Measurements from ENCODE around the gene GUCD1. TPM values are rescaled to one million over a fixed set of nuclear protein-coding genes. Genes with fewer than 3 reads are reported as not detected.

GUCD1 gene
- total and polyA plus RNA-seq, 9 of the 15 experiments (the other 6 are each of a cell fraction or from before 2014, with no cell fraction given), result 31.5 to 67.8 (median 50.3) TPM

DNA sequence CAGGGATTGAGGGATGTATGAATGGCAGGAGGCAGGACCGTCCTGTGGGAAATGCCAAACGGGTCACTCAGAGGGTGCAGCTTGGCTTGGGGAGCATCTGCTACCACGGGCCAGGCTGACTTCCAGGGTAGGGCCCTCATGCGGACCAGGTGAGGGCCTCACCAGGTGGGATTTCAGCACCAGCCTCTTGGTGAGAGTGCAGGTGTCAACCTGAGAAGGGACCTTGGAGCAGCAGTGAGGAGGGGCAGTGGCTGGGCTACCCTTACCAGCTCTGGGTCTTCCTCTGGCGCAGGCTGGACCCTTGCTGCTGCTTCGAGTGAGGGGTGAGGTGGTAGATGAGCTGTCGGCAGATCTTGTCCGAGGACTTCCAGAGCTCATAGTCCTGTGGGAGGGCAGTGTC is 33.0 kb upstream of the GUCD1 start (continued):
- TF ChIP-seq, protein P1, sequence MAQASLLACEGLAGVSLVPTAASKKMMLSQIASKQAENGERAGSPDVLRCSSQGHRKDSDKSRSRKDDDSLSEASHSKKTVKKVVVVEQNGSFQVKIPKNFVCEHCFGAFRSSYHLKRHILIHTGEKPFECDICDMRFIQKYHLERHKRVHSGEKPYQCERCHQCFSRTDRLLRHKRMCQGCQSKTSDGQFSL (CRISPR knock-in tag; IDR thresholded peaks at IDR 0.05), result no peak
- TF ChIP-seq, protein P1 (tag; IDR thresholded peaks at IDR 0.05), result no peak
- TF ChIP-seq HDAC6 (IDR thresholded peaks at IDR 0.05; ENCODE audit: low read depth, low read length), result no peak
- TF ChIP-seq, protein P2, sequence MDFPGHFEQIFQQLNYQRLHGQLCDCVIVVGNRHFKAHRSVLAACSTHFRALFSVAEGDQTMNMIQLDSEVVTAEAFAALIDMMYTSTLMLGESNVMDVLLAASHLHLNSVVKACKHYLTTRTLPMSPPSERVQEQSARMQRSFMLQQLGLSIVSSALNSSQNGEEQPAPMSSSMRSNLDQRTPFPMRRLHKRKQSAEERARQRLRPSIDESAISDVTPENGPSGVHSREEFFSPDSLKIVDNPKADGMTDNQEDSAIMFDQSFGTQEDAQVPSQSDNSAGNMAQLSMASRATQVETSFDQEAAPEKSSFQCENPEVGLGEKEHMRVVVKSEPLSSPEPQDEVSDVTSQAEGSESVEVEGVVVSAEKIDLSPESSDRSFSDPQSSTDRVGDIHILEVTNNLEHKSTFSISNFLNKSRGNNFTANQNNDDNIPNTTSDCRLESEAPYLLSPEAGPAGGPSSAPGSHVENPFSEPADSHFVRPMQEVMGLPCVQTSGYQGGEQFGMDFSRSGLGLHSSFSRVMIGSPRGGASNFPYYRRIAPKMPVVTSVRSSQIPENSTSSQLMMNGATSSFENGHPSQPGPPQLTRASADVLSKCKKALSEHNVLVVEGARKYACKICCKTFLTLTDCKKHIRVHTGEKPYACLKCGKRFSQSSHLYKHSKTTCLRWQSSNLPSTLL (IDR thresholded peaks at IDR 0.05), result no peak
- no peak for TF ChIP-seq BDP1 (IDR thresholded peaks at IDR 0.05; ENCODE audit: insufficient read depth, insufficient read length)
- TF ChIP-seq JUND (IDR thresholded peaks at IDR 0.05; ENCODE audit: borderline replicate concordance, low read depth, low read length), result no peak
- TF ChIP-seq JUND (tag; IDR thresholded peaks at IDR 0.05; ENCODE audit: borderline replicate concordance, low read depth, low read length), result no peak
- no peak for TF ChIP-seq MXI1 (IDR thresholded peaks at IDR 0.05; ENCODE audit: low read depth, low read length)

DNA sequence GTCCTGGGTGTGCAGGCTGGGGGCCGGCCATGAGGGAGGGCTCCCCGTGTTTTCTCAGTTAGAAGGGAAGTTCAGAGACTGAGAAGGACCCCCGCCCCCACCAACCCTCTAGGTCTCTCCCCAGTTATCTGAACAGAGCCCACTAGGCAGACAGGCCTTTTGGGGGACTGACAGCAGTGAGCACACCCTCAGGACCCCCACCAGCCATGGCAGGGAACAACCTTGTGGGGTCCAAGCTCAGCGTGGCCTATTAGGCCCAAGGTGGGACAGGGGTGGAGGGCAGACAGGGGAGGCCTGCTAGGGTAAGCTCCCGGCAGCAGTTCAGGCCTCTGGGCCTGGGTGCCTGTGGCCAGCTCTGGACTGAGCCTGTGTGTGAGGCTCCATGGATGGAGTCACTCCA is 32.3 kb upstream of the GUCD1 start:
- DNase-seq (ENCODE audit: extremely low read depth in 1 of 4, low spot score in 3 of 4), result no peak
- intact Hi-C loops (cut with micrococcal nuclease), result no loop called here
- H3K4me2 ChIP-seq (ENCODE audit: insufficient read depth, low read length), result no peak overlapping the region
- TF ChIP-seq ZNF668 (CRISPR knock-in tag; IDR thresholded peaks at IDR 0.05) (no peak), RFX5 (IDR thresholded peaks at IDR 0.05; ENCODE audit: low read depth, low read length) (no peak)

More for the DNA sequence above, 32.3 kb upstream of the GUCD1 start:
- no peaks in the 10 kb centered on the region for H3K9me3 ChIP-seq (replicated peaks; ENCODE audit: control insufficient read depth, insufficient read depth, low read depth, low read length)
- H3K79me2 ChIP-seq (ENCODE audit: control insufficient read depth, insufficient read depth, low read length), result no peaks in the 10 kb centered on the region
- H4K20me1 ChIP-seq (replicated peaks; ENCODE audit: control insufficient read depth, insufficient read depth, low read length), result no peaks in the 10 kb centered on the region
- H3K27ac ChIP-seq (ENCODE audit: extremely low read depth, low read depth, low read length), result no peak overlapping the region
- H3K9me1 ChIP-seq (ENCODE audit: control insufficient read depth, insufficient read depth, low read length), result no peaks in the 10 kb centered on the region
- ATAC-seq, result no peak
- no peaks in the 10 kb centered on the region for H3K36me3 ChIP-seq (ENCODE audit: control insufficient read depth, insufficient read depth, low read length)
- no peak overlapping the region for H2AFZ ChIP-seq (ENCODE audit: low read depth, low read length)
- H3K9ac ChIP-seq (ENCODE audit: insufficient read depth in 1 of 2, low read depth in 2 of 2, low read length in 2 of 2), result no peak overlapping the region
- POLR2A ChIA-PET, result no interaction called here
- peaks cover 0 to 19% of the 10 kb centered on the region in 2 experiments; a peak in 2 of 5 replicates for H3K4me1 ChIP-seq (replicated peaks in 1 of 2; ENCODE audit: control insufficient read depth in 2 of 2, insufficient read depth in 2 of 2, low read length in 2 of 2)
- no peak for FAIRE-seq
- no peaks in the 10 kb centered on the region for H3K27me3 ChIP-seq (ENCODE audit: control insufficient read depth in 2 of 2, insufficient read depth in 2 of 2, low read length in 2 of 2)
- CTCF ChIA-PET (ENCODE audit: low intra/inter-chr PET ratio), result no interaction called here
- H3K4me3 ChIP-seq, result no peak overlapping the region
- WGBS (ENCODE audit: insufficient coverage, low coverage, missing lambda C conversion rate), result 34% methylated on average over 3 of the region's 5 CpGs
- in situ Hi-C loops (cut with MboI), result no loop called here
- no TSS peak for BruUV-seq (replicated peaks)
